Lower leg skin (tissue), 3 donors: ENCODE data around the gene ATXN3.

Experiments used
- POLR2A ChIP-seq, 2 donors: fragments of 450-650 bp; IDR thresholded peaks; one replicate each; pipeline ENCODE4 v1.6.1; 2016 to 2017; ENCODE audit warnings: antibody characterized with exemption in 2 of 2, mild to moderate bottlenecking in 1 of 2, moderate library complexity in 1 of 2
- TF ChIP-seq, protein P1 (sequence below), 3 donors: fragments of 450-650 bp; IDR thresholded peaks; one replicate each; pipeline ENCODE4 v1.5.1; 2016; ENCODE audit warnings: antibody characterized with exemption in 3 of 3, mild to moderate bottlenecking in 3 of 3, moderate library complexity in 2 of 3

- TF ChIP-seq, protein P1, sequence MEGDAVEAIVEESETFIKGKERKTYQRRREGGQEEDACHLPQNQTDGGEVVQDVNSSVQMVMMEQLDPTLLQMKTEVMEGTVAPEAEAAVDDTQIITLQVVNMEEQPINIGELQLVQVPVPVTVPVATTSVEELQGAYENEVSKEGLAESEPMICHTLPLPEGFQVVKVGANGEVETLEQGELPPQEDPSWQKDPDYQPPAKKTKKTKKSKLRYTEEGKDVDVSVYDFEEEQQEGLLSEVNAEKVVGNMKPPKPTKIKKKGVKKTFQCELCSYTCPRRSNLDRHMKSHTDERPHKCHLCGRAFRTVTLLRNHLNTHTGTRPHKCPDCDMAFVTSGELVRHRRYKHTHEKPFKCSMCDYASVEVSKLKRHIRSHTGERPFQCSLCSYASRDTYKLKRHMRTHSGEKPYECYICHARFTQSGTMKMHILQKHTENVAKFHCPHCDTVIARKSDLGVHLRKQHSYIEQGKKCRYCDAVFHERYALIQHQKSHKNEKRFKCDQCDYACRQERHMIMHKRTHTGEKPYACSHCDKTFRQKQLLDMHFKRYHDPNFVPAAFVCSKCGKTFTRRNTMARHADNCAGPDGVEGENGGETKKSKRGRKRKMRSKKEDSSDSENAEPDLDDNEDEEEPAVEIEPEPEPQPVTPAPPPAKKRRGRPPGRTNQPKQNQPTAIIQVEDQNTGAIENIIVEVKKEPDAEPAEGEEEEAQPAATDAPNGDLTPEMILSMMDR (IDR thresholded peaks at IDR 0.05): no peak
- no peak for TF ChIP-seq POLR2A (IDR thresholded peaks at IDR 0.05)
These were observed 79.7 kb downstream of the ATXN3 start for GRCh38 chr14:92026548-92027190.
